Fibroblast of skin of abdomen (primary cell): ENCODE measurements around the gene RGP1.

Experiments
- DNase-seq: peaks from one replicate; pipeline ENCODE4 v3.0.0-alpha.2; 2013

Gene RGP1

GRCh38 chr9:35743880-35744518 is 5.1 kb upstream of the RGP1 start:
- DNase-seq: no peak

- DNase-seq: no peak
Observed at GRCh38 chr9:35745569-35745968, 3.5 kb upstream of the RGP1 start.

GRCh38 chr9:35746583-35746982 is 2.5 kb upstream of the RGP1 start:
- no peak for DNase-seq

DNA sequence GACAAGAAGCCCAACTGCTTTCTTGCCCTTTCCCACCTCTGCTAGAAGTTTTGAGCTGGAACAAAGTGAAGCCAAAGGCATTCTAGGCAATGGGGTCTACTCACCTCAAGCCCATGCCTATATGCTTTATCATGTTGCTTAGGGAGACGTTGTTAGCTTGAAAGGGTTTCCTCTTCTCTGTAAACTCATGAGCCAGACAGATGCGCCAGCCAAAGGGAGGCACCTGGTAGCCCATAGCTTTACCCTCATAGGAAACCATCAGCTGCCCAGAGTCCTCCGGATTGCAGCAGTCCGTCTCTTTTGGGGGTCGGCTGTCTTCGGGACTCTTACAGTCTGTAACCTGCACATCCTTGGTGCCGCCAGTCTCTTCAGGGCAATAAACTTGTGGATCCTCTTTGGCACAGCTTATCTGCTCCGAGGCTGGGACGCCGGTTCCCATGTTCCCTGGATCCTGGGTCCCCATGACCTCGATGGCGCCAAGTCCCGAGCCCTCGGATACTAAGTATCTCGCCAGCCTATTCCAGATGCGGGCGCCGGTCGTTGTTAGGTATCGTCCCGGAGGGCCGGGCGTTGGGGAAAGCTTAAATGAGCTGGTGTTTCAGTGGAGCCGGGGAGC is 737 bp upstream of the RGP1 start:
- no peak for DNase-seq

GRCh38 chr9:35749515-35750255 is 598 bp downstream of the RGP1 start:
- DNase-seq: no peak

DNA sequence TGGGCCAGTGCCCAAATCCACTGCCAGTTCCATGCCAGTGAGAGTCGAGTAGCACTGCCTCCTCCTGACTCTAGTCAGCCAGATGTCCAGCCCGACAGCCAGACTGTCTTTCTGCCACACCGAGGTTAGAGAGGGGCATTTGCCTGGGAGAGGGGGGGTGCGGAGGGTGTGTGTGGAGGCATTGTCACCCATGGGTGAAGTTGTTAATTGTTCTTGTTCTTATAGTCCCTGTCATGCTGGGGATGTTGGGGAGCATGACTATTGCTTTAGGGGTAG is 1.1 kb downstream of the RGP1 start:
- DNase-seq: no peak

DNA sequence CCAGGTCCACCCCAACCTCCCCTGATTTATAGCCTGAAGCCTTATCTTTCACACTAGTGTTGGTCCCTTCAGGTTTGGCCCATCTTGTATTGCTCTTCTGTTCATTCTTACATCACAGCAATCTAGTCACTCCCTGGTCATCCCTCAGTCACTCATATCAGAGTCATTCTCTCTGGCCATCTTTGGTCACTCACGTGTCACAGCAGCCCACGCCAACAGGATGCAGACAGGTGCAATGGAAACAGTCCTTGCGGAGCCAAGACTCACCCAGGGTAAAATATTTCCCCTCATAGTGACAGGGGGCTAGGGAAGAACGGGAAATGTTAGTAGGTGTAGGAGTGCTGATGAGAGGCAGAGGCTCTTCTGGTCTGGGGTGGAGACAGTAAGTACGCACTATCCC is 4.4 kb downstream of the RGP1 start:
- no peak for DNase-seq

- no peak for DNase-seq
Observed at GRCh38 chr9:35754264-35754663, 5.2 kb downstream of the RGP1 start, which contains the start of gene MSMP. TSS of gene MSMP (minus strand) at chr9:35754276. CDS start at chr9:35754129, 147 bp downstream.

GRCh38 chr9:35755071-35755470 is 6.0 kb downstream of the RGP1 start:
- no peak for DNase-seq

DNA sequence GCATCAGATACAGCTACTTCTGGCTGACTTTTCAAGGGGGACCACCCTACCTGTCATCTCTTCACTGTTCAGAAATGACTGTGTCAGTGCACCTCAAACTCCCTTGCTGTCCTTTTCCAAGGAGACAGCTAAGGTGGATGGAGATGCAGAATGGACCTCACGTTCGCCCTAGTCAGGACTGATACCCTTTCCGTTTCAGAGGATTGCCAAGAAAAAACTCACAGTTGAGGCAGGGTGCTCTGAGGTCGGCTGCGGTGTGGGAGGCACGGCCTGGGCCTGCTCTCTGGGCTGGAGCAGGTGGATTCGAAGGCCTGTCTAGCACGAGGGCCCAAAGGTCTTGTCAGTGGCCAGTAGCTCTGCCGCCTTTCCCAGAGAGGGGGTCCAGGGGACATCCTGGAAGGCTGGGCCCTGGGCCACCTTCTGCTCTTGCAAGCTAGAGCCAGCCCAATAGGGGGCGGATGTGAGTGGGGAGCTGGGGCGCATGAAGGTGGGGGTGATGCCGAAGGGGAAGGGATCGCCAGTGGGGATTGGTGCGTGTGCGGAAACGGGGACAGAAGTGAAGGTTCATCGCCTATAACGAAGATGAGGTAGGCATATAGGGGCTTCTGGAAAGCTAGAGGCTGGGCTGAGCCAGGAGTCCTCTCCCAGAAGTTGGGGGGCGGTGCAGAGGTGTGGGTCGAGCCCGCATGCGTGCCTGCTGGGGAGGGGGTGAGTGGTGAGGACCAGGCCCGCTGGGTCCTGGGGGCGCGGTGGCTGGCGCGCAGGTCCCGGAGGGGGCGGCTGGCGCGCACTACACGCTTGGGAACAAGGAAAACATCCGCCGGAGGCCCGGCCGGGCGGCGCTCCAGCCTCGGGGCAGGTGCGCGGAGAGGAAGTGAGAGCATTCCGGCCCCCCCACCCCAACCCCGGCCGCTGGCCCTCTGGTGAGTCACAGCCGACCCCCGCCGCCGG is 7.5 kb downstream of the RGP1 start:
- no peak for DNase-seq

GRCh38 chr9:35757226-35757891 is 8.3 kb downstream of the RGP1 start:
- DNase-seq: no peak

GRCh38 chr9:35757892-35758275 is 8.8 kb downstream of the RGP1 start:
- no peak for DNase-seq

GRCh38 chr9:35758475-35759050 is 9.5 kb downstream of the RGP1 start:
- no peak for DNase-seq

- no peak for DNase-seq
Observed at GRCh38 chr9:35759795-35760194, 10.7 kb downstream of the RGP1 start.

GRCh38 chr9:35760651-35761050 is 11.6 kb downstream of the RGP1 start:
- no peak for DNase-seq

GRCh38 chr9:35763181-35763580 is 14.1 kb downstream of the RGP1 start:
- no peak for DNase-seq

DNA sequence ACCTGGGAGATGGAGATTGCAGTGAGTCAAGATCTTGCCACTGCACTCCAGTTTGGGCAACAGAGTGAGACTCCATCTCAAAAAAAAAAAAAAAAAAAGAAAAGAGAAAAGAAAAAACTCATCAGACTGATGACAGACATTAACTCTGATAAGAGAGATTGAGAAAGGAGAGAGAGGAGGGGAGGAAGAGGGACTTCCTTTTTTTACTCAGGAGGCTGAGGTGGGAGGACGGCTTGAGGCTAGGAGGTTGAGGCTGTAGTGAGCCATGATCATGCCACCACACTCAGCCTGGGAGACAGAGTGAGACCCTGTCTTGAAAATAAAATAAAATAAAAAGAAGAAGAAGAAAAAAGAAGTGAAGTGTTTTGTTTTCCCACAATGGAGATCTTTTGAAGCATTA is 14.7 kb downstream of the RGP1 start:
- no peak for DNase-seq

DNA sequence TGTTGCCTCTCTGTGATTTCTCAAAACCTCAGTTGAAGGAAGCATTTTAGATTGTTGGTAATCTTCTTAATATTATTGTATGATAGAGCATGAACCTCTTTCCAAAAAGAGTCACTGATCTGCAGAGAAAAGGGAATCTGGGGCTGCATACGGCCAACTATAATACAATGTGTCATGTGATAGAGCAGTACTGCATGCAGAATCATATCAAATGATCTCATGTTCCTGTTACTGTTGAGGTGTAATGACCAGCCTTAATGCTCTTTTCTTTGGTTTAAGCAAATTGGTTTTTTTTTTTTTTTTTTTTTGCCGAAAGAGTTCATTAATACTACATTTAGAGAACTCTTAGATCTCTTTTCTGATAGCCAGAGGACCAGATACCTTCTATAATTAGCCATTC is 17.9 kb downstream of the RGP1 start:
- no peak for DNase-seq

DNA sequence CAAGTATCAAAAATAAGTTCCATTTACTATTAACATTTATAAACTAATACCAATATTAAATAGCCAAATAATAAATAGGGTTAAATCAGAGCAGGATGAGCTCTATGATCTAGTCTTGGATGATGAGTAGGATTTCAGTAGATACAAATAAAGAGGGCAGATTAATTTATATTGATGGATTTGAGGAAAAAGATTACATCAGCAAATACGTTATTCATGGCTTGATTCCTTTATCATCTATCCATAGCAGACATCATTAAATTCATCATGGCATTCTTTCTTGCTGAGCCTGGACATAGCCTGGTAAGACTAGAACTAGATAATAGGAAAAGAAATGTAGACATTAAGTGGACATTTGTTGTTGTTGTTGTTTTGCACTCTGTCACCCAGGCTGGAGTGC is 18.4 kb downstream of the RGP1 start:
- no peak for DNase-seq

DNA sequence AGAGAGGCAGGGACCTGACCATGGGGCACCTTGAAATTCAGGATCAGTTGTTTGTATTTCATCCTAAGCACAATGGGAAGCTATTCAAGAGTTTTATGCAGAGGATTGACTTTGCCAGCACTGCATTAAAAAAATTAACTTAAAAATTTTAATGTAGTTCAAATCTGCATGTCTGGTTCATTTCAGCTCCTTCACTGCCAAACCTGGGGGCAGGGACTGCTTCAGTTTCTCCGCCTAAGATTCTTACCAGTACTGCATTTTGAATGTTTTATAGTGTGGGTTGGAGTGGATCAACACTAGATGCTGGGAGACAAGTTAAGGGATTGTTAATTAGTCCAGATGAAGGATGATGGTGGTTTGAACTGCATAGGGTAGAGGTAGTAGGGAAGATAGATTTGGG is 20.7 kb downstream of the RGP1 start:
- no peak for DNase-seq

- DNase-seq: no peak
Observed at GRCh38 chr9:35771075-35771433, 22.0 kb downstream of the RGP1 start.

- DNase-seq: no peak
Observed at GRCh38 chr9:35771534-35771933, 22.4 kb downstream of the RGP1 start.
